Neuron (in vitro differentiated cells): Measurements from ENCODE around the gene TPST1.
A peak's percentile ranks its signal among the peaks of the same experiment; 100 is the strongest.
"Not testable (repeated sequence)": the region's sequence is repeated elsewhere in the genome, so short reads cannot be mapped to it uniquely, and the experiment has no call there.

Experiments
- H2AFZ ChIP-seq: one replicate; pipeline ENCODE4 v1.6.1; 2013; ENCODE audit warnings: low read depth, mild to moderate bottlenecking, inconsistent platforms, low read length, moderate library complexity
- H3K27me3 ChIP-seq: one replicate; pipeline ENCODE4 v1.6.1; 2013; ENCODE audit warnings: low read length; ENCODE audit not compliant: insufficient read depth
- H3K36me3 ChIP-seq: one replicate; pipeline ENCODE4 v1.6.1; 2013; ENCODE audit warnings: low read length; ENCODE audit not compliant: insufficient read depth
- H3K4me1 ChIP-seq: one replicate; pipeline ENCODE4 v1.6.1; 2013; ENCODE audit warnings: low read length; ENCODE audit not compliant: insufficient read depth
- H3K4me3 ChIP-seq: 2 replicates; pipeline ENCODE4 v1.5.1; 2013; ENCODE audit warnings: mild to moderate bottlenecking, low read length, moderate library complexity
- H3K9me3 ChIP-seq: one replicate; pipeline ENCODE4 v1.6.1; 2013; ENCODE audit warnings: low read length

The TPST1 gene

DNA sequence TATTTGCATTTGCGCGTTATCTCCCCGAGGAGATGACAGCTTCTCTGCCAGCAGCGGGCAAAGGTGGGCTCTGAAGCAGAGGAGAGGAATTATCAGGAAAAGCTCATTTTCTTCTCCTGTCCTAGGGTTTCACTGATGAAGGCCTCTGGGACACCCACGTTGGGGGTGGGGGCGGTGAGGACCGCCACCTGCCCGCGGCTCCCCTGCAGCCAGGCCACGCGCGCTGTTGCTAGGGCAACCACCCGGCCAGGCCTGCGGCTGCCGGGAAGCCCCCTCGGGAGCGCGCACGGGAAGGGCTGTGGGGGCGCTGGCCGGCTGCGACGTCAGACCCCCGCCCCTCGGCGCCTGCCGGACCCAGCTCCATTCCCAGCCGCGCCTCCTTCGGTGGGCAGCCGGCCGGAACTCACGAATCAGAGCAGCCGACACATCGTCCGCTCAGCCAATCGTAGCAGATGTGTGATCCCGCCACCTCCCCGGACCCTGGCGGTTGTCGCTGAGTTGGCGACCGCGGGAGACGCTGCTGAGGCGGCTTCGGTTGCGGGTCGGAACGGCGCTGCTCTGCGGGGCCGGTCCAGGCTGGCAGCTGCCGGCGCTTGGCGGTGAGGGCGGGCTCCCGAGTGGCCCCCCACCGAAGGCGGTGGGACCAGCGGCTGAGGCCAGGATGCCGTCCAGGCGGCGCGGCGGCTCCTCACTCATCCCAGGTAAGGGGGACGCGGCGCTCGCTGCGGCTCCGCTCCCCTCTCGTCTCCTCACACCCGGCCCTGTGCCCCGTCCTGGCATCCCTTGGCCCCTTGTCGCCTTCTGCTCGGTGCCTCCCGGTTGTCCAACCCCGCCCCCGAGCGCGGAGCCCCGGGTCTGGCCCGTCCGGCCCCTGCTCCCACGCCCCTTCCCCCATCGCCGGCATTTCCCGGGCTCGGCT, at the start of gene TPST1:
Gene TPST1 (plus strand): TSS at position 513 of the 919 bp plus-strand sequence. CDS start 35,092 bp downstream, outside the sequence.
- H3K36me3 ChIP-seq = peaks cover 10% of the 10 kb centered on the region
- peak within 1 kb of the TSS; percentile 86 for H2AFZ ChIP-seq
- H3K4me3 ChIP-seq = peak within 1 kb of the TSS; percentile 74
- H3K4me1 ChIP-seq = peaks cover 26% of the 10 kb centered on the region
- no peaks in the 10 kb centered on the region for H3K27me3 ChIP-seq
- no peaks in the 10 kb centered on the region for H3K9me3 ChIP-seq

DNA sequence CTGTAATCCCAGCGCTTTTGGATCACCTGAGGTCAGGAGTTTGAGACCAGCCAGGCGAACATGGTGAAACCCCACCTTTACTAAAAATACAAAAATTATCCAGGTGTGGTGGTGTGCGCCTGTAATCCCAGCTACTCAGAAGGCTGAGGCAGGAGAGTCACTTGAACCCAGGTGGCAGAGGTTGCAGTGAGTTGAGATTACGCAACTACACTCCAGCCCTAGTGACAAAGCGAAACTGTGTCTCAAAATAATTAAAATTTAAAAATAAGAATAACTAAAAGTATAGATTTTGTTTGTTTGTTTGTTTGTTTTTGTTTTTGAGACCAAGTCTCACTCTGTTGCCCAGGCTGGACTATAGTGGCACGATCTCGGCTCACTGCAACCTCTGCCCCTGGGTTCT, 49.1 kb upstream of the TPST1 start:
- H3K4me1 ChIP-seq, H3K4me3 ChIP-seq, H3K27me3 ChIP-seq, H3K9me3 ChIP-seq, H2AFZ ChIP-seq: not testable (repeated sequence)
- peaks cover 36% of the 10 kb centered on the region for H3K36me3 ChIP-seq

DNA sequence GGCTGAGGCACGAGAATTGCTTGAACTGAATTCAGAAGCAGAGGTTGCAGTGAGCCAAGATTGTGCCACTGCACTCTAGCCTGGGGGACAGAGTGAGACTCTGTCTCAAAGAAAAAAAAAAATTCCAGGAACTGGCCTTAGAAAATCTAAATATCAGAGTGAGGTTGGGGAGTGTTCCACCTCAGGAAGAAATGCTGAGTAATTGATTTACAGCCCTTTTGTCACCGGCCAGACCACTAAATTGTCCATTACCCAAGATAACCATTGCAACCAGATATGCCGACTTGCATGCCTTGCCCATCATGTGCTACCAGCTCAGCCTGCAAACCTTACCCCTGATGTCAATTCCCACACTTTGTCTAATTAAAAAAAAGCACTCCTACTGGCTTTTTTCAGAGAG, 48.1 kb upstream of the TPST1 start:
- Histone ChIP-seq H3K9me3 (no peaks in the 10 kb centered on the region), H3K36me3 (peaks cover 30% of the 10 kb centered on the region), H3K27me3 (no peaks in the 10 kb centered on the region), H2AFZ (no peak overlapping the region), H3K4me3 (no peak overlapping the region), H3K4me1 (no peaks in the 10 kb centered on the region)

DNA sequence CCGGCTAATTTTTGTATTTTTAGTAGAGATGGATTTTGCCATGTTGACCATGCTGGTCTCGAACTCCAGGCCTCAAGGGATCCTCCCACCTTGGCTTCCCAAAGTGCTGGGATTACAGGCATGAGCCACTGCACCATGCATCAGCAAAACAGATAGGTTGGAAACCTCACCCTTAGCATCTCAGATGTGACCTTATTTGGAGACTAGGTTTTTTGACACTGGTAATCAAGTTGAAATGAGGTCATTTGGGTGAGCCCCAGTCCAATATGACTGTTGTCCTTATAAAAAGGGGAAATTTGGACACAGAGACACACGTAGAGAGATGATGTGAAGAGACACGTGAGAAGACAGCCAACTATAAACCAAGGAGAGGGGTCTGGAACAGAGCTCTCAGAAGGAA, 42.5 kb upstream of the TPST1 start:
- H3K27me3 ChIP-seq = no peaks in the 10 kb centered on the region

DNA sequence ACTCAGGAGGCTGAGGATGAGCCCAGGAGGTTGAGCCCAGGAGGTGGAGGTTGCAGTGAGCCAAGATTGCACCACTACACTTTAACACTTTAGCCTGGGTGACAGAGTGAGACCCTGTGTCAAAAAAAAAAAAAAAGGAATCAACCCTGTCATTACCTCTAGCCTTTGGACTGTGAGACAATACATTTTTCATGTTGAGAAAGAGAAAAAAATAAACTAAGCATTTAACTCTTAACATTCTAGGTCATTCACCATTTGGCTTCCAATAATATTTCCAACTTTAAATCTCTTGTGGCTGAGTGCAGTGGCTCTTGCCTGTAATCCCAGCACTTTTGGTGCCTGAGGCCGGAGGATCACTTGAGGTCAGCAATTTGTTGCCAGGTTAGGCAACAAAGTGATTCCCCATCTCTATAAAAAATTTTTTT, 41.9 kb upstream of the TPST1 start:
- no peaks in the 10 kb centered on the region for H3K9me3 ChIP-seq

More for the DNA sequence above, 42.5 kb upstream of the TPST1 start:
- no peaks in the 10 kb centered on the region for H3K4me1 ChIP-seq
- H3K4me3 ChIP-seq = no peak overlapping the region
- H3K9me3 ChIP-seq = no peaks in the 10 kb centered on the region
- peaks cover 3% of the 10 kb centered on the region for H3K36me3 ChIP-seq
- no peak overlapping the region for H2AFZ ChIP-seq

DNA sequence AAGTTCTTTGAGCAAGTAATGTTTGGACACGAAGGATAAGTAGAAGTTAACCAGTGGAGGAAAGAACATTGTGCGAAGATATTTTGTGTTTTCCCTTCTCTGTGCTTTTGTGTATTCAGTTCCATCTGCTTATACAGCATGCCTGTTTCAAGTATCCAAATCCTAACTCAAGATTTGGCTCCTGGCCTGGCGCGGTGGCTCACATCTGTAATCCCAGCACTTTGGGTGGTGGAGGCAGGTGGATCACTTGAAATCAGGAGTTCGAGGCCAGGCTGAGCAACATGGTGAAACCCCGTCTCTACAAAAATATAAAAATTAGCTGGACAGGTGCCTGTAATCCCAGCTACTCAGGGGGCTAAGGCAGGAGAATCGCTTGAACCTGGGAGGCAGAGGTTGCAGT, 40.8 kb upstream of the TPST1 start:
- Histone ChIP-seq H3K4me1 (no peaks in the 10 kb centered on the region), H3K36me3 (no peaks in the 10 kb centered on the region), H2AFZ (no peak overlapping the region), H3K4me3 (no peak overlapping the region), H3K9me3 (no peaks in the 10 kb centered on the region), H3K27me3 (no peaks in the 10 kb centered on the region)

More for the DNA sequence above, 41.9 kb upstream of the TPST1 start:
- Histone ChIP-seq H3K36me3 (peaks cover 3% of the 10 kb centered on the region), H3K4me3 (no peak overlapping the region), H3K27me3 (no peaks in the 10 kb centered on the region), H2AFZ (no peak overlapping the region), H3K4me1 (no peaks in the 10 kb centered on the region)

DNA sequence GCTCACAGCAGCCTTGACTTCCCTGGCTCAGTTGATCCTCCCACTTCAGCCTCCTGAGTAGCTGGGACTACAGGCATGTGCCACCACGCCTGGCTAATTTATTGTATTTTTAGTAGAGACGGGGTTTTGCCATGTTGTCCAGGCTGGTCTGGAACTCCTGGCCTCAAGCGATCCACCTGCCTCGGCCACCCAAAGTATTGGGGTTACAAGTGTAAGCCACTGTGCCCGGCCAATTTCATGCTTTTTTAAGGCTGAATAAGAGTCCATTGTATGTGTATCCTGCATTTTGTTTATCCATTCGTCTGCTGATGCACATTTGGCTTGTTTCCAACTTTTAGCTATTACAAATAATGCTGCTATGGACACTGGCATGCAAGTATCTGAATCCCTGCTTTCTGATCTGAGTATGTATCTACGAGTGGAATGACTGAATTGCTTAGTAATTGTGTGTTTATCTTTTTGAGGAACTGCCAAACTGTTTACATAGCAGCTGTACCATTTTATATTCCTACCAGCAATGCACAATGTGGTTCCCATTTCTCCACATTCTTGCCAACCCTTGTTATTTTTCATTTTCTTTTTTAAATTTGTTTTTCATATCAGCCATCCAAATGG, 37.3 kb upstream of the TPST1 start:
- no peaks in the 10 kb centered on the region for H3K4me1 ChIP-seq
- H2AFZ ChIP-seq = no peak overlapping the region
- no peaks in the 10 kb centered on the region for H3K27me3 ChIP-seq
- no peaks in the 10 kb centered on the region for H3K9me3 ChIP-seq
- H3K36me3 ChIP-seq = no peaks in the 10 kb centered on the region
- no peak overlapping the region for H3K4me3 ChIP-seq

DNA sequence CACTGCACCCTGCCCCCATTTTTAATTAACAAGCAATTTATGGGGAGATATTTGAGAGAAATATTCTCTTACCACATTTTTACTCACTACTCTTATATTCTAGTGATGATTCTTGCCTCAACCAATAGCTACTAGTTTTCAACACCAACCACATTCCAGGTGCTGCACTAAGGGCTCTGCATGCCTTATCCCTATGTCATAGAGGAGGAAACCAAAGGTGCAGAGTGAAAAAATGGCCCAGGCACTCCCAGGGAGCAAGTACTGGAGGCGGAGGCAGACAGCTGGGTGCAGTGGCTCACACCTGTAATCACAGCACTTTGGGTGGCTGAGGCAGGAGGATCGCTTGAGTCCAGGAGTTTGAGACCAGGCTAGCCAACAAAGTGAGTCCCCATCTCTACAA, 35.5 kb upstream of the TPST1 start:
- H3K36me3 ChIP-seq = no peaks in the 10 kb centered on the region

DNA sequence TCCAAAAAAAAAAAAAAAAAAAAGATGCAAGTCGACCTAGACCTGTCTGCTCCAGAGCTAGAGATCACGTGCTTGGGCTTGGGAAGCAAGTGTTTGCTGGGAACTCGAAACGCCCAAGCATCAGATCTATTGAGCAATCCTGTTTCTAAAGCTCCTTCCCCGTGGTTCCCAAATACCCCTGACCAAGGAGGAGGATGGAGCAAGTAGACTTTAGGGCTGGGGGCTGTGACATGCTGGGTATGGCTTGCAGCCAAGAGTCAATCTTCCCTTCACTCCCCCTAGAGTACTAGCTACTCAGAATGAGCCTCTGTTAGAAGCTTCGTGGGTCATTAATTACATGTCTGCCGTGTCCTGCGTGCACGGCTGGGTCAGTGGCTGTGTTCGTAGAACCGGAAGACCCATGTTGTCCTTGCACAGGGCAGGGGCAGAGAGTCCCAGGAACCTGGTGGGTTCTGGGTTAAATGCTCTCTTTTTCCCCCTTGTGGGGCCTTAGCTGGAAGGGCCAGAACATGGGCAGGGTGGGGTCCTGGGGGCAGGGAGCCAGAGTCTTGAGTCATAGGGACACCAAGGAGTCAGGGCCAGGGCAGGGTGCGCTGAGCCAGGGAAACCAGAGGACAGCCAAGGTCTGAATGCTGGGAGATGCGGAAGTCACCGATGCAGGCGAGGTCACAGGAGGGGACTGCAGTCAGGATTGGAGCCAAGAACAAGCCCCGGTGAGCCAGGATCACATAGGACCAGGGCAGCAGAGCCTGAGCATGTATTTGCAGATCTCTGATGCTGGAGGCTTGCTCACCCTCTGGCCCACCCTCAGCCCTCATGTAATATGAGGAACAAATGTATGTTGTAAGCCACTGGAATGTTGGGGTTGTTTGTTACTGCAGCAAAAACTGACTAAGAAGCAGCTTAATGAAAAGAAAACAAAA, 34.6 kb upstream of the TPST1 start:
- no peaks in the 10 kb centered on the region for H3K9me3 ChIP-seq
- no peak overlapping the region for H2AFZ ChIP-seq
- no peak overlapping the region for H3K4me3 ChIP-seq
- no peaks in the 10 kb centered on the region for H3K27me3 ChIP-seq
- no peaks in the 10 kb centered on the region for H3K36me3 ChIP-seq
- H3K4me1 ChIP-seq = no peaks in the 10 kb centered on the region

More for the DNA sequence above, 35.5 kb upstream of the TPST1 start:
- Histone ChIP-seq H3K4me3 (no peak overlapping the region), H3K9me3 (no peaks in the 10 kb centered on the region), H2AFZ (no peak overlapping the region), H3K4me1 (no peaks in the 10 kb centered on the region), H3K27me3 (no peaks in the 10 kb centered on the region)

DNA sequence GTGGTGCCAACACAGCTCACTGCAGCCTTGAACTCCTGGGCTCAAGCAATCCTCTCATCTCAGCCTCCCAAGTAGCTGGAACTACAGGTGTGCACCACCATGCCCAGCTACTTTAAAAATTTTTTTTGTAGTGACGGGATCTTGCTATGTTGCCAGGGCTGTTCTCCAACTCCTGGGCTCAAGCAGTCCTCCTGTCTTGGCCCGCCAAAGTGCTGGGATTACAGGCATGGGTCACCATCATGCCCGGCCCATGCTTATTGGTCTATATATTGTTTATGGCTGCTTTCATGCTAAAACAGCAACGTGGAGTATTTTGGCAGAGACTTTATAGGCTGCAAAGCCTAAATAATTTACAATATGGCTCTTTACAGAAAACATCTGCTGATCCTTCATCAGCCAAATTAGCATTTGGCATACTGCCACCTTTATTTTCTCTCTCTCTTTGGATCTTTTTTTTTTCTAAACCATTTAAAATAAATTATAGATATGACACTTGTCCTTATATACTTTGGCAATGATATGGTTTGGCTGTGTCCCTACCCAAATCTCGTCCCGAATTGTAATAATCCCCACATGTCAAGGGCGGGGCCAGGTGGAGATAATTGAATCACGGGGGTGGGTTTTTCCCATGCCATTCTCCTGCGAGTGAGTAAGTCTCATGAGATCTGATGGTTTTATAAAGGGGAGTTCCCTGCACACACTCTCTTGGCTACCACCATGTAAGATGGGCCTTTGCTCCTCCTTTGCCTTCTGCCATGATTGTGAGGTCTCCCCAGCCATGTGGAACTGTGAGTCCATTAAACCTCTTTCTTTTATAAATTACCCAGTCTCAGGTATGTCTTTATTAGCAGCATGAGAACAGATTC, 32.4 kb upstream of the TPST1 start:
- H3K4me3 ChIP-seq, H3K4me1 ChIP-seq, H3K36me3 ChIP-seq: not testable (repeated sequence)

DNA sequence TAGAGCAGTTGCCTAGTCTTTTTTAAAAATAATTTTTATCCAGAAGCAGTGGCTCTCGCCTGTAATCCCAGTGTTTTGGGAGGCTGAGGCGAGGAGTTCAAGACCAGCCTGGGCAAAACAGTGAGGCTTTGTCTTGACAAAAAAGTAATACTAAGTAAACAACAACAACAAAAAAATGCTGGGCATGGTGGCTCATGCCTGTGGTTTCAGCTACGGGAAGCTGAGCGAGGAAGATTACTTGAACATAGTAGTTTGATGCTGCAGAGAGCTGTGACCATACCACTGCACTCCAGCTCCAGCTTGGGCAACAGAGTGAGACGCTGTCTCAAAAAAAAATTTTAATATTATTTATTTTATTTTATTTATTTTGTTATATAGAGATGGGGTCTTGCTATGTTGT, 31.3 kb upstream of the TPST1 start:
- no peak overlapping the region for H3K4me3 ChIP-seq
- no peaks in the 10 kb centered on the region for H3K4me1 ChIP-seq
- H2AFZ ChIP-seq = no peak overlapping the region
- no peaks in the 10 kb centered on the region for H3K36me3 ChIP-seq
- H3K9me3 ChIP-seq = no peaks in the 10 kb centered on the region
- no peaks in the 10 kb centered on the region for H3K27me3 ChIP-seq

More for the DNA sequence above, 32.4 kb upstream of the TPST1 start:
- not testable (repeated sequence) for H2AFZ ChIP-seq, H3K9me3 ChIP-seq, H3K27me3 ChIP-seq

DNA sequence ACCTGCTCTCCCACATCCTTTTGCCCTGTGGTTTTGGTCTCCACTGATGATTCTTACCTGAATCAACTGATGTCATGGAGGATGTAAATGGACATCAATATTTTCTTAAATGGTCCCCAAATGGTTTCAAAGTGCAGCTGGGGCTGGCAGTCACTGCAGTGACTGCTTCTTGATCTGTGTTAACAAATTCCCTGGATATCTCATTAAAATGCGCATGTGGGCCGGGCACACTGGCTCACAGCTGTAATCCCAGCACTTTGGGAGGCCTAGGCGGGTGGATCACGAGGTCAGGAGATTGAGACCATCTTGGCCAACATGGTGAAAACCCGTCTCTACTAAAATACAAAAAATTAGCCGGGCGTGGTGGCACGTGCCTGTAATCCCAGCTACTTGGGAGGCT, 30.1 kb upstream of the TPST1 start:
- not testable (repeated sequence) for H3K9me3 ChIP-seq, H3K4me3 ChIP-seq, H2AFZ ChIP-seq, H3K27me3 ChIP-seq, H3K36me3 ChIP-seq, H3K4me1 ChIP-seq
